HG03469 (cell line): ENCODE measurements around the gene IL5.
A peak's percentile ranks its signal among the peaks of the same experiment; 100 is the strongest.
"Not testable (repeated sequence)": the region's sequence is repeated elsewhere in the genome, so short reads cannot be mapped to it uniquely, and the experiment has no call there.

Experiments used
- ATAC-seq: cut with Tn5 transposase; IDR thresholded peaks from one replicate; pipeline ENCODE4 v1.9.1; 2021; ENCODE audit warnings: mild to moderate bottlenecking, moderate library complexity, moderate number of reproducible peaks; ENCODE audit not compliant: unreplicated experiment

The IL5 gene

GRCh38 chr5:132543472-132544201 lies at the start of gene IL5:
IL5 (minus strand) TSS chr5:132543522; CDS start chr5:132543478, 44 bp downstream.
- ATAC-seq = no peak

- ATAC-seq = no peak
These were observed 49.2 kb upstream of the IL5 start for GRCh38 chr5:132592521-132592920.

DNA sequence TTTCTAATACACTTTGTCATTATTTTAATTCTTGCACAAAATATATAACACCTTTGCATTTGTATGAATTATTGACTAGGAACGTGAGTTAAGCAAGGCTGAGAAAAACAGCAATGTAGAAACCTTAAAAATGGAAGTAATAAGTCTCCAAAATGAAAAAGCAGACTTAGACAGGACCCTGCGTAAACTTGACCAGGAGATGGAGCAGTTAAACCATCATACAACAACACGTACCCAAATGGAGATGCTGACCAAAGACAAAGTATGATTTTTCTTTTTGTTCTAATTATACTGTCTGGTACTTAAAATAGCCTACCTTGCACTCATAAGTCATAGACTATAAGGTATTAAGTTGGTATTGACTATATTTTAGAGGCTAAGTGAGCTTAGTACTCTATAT lies 47.8 kb upstream of the IL5 start:
- no peak for ATAC-seq

DNA sequence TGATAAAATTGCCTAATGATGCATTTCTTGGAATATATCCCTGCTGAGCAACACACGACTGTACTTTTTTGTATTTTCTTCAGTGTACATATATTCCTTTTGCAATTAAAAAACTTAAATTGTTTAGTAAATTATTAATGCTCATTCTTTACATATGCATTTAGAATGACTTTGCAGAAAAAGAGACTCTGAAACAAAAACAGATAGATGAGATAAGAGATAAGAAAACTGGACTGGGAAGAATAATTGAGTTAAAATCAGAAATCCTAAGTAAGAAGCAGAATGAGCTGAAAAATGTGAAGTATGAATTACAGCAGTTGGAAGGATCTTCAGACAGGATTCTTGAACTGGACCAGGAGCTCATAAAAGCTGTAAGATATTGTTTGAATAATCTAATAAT lies 46.1 kb upstream of the IL5 start:
- ATAC-seq = no peak

DNA sequence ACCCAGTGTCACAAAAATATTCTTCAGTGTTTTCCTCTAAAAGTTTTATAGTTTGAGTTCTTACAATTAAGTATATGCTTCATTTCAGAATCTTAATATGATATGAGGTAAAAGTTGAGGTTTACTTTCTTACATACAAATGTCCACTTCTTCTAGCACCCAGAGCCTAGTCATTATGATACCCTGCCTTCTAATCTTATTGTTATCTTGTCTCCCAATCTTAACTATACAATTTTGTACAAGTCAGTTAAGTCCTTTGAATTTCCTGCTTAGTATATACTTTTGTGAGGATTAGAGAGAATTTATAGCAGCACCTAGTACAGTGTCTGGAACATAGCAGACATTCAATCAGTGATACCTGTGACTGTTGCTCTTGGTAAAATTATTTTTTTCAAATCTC lies 42.7 kb upstream of the IL5 start:
- no peak for ATAC-seq

DNA sequence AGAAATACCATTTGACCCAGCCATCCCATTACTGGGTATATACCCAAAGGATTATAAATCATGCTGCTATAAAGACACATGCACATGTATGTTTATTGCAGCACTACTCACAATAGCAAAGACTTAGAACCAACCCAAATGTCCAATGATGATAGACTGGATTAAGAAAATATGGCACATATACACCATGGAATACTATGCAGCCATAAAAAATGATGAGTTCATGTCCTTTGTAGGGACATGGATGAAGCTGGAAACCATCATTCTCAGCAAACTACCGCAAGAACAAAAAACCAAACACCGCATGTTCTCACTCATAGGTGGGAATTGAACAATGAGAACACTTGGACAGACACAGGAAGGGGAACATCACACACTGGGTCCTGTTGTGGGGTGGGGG lies 41.2 kb upstream of the IL5 start:
- ATAC-seq = not testable (repeated sequence)

DNA sequence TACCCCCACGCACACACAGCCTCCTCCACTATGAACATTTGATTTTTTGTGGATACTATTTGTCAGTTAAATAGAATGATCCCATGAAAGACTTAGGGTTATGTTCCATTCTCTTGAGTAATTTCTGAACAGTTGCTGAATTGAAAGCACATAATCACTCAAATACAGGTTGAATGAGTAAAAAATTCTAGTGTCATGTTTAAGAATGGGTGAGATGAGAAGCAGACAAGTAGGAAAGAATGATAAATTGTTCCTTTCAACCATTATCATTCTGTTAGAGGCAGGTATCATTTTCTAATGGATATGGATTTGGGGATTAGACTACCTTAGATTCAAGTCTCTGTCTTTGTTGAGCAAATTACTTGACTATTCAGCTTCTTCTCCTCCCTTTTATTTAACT lies 32.8 kb upstream of the IL5 start:
- ATAC-seq = no peak

DNA sequence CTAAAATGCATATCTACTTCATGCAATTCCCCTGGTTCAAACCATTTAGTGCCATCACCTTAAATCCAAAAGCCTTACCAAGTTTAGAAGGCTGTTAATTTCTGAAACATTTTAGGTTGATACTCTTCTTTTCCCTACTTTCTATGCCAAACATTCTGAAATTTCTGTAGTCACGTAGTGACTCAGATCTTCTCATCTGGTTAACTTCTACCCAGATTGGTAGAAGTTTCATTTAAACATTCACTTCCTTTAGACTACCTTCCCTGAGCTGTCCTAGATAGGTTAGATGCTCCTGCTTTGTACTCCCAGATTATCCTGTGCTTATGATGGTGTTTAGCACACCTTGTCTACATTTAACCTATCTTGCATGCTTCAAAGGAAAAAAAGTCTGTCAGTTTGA lies 23.3 kb upstream of the IL5 start:
- no peak for ATAC-seq

DNA sequence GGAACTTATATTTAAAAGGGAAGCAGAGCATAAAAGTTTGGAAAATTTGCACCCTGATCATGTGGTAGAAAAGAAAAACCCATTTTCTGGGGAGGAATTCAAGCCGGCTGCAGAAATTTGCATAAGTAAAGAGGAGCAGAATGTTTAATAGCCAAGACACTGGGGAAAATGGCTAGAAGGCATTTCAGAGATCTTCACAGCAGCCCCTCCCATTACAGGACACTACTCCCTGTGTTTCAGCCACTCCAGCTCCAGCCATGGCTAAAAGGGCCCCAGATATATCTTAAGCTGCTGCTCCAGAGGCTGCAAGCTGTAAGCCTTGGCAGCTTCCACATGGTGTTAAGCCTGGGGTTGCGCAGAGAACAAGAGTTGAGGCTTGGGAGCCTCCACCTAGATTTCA lies 21.2 kb upstream of the IL5 start:
- ATAC-seq = not testable (repeated sequence)

DNA sequence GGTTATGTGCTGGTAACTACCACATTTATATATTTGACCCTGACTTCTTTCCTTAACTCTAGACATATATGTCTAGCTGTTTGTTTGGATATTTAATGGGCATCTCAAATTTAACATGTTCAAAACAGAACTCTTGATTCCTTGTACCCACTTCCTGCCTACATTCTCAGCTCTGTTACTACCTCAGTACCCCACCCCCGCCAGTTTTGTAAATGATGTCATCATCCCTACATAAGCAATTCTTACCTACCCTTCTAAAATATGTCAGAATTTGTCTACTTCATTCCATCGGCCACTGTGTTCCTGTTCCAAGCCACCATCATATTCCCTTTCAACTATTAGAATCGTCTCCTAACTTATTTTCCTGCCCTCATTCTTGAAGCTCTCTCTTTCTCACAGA lies 18.3 kb upstream of the IL5 start:
- no peak for ATAC-seq

DNA sequence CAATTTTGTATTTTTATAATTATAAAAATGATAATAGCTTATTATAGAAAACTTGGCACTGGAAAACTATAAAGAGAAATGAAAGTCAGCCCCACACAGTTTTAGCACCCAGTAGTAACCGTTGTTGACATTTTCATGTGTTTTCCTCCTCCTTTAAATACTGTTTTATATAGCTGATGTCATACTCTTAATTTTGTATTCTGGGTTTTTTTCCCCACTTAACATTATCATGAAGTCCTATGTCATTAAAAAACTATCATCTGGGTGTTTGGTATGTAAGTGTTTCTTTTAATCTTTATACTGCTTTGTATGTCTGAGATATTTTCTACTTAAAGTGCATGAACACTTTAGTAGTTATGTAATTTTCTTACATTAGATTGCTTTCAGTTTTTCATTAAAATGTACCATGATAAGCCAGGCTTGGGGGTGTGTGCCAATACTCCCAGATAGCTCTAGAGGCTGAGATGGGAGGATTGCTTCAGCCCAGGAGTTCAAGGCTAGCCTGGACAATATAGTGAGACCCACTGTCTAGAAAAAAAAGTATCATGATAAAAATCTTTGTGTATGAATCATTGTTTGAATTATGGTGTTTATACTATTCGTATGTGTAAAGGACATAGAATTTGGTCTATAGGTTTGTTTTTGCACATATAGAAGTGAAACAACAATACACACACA lies 16.2 kb upstream of the IL5 start:
- ATAC-seq = no peak

GRCh38 chr5:132557478-132558172 lies 14.3 kb upstream of the IL5 start:
- ATAC-seq = no peak

GRCh38 chr5:132556763-132557477 lies 13.6 kb upstream of the IL5 start, which contains the start of gene RAD50:
RAD50 (plus strand) TSS chr5:132556977; CDS start chr5:132557325, 348 bp downstream.
- ATAC-seq = peak; percentile 93

DNA sequence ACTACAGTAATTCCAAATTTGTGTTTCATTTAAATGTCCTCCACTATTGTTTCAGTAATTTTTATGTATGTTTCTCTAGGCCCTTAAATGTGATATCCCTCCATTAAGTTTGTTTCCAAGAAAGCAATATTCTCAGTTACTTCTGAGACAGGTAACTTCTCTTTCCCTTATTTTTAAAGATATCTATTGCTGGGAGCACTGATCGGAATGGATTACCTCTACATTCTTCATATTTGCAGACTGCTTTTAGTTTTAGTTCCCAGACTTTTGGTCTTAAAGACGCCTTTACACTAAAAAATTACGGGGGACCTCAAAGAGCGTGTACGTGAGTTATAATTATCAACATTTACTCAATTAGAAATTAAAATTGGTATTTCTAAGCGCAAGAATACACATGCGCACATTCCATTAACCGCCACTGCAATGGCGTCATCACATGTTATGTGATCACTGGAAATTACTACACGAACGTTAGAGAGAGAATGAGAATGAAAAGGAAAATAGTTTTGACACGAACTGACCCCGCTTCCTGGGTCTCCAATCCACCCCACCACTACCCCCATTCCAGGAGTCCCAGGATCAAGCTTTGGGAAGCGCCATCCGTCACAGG lies 12.9 kb upstream of the IL5 start:
- ATAC-seq = no peak

GRCh38 chr5:132549576-132549975 lies 6.3 kb upstream of the IL5 start:
- no peak for ATAC-seq

GRCh38 chr5:132548834-132549233 lies 5.5 kb upstream of the IL5 start:
- ATAC-seq = not testable (repeated sequence)

DNA sequence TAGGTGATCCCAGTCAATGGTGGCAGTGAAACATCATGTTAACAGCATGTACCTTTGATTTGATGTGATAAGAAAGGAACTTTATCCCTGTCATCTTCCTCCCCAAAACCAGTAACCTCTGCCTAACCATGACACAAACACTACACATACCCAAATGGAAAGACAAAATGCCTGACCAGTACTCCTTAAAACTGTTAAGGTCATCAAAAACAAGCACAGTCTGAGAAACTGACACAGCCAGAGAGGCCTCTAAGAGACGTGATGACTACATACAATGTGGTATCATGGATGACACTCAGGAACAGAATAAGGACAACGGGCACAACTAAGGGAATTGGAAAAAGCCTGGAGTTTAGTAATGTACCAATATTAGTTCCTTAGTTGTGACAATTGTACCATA lies 3.9 kb upstream of the IL5 start:
- ATAC-seq = no peak

GRCh38 chr5:132546108-132546507 lies 2.8 kb upstream of the IL5 start:
- ATAC-seq = no peak

DNA sequence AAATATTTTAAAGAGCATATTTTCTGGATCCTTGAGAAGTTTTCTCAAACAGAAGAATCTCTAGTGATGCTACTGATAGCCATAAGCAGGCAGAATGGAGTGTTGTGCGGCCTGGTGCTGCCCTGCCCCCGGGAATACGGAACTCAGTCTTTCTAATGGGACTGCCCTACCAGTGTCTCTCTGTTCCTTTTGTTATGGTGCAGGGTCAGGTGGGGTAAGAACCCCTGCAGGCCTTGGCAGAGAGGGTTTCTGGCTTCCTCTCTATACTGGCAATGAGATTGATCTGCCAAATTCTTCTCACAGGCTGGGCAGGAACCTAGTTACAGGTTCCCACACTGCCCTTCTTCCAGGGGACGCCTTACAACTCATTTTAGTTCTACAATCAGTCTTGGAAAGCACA lies 2.6 kb downstream of the IL5 start:
- ATAC-seq = no peak

DNA sequence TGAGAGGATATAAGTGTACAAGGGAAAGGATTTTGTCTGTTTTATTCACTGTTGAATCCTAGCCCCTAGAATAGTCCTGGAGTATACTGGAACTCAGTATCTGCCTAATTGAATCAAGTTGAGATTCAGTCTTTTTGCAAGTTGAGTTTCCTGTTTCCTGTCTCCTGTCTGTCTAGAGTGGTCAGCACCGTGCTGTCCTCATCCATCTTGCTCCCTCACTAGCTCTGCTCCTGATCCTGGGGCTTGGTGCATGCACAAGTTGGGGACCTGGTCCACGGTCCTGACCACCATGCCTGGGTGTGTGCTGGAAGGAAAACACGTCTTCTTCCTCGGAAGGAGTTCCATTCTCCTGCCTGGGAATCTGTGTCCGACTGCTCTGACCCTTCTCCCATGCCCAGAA lies 3.2 kb downstream of the IL5 start:
- no peak for ATAC-seq

- ATAC-seq = no peak
These were observed 3.6 kb downstream of the IL5 start for GRCh38 chr5:132539716-132540115.
